SU-DHL-6 (cell line): ENCODE results near the gene CXXC5.

Source experiments
- CTCF ChIP-seq: fragments of 200-600 bp; sonication (generic); IDR thresholded peaks from one replicate; pipeline ENCODE4 v1.5.1; 2017; ENCODE audit warnings: antibody characterized with exemption, mild to moderate bottlenecking, low read length, moderate library complexity; ENCODE audit not compliant: insufficient read depth, poor library complexity, severe bottlenecking
- EZH2phosphoT487 ChIP-seq: fragments of 200-600 bp; sonication (generic), shearing (Covaris generic); conservative IDR thresholded peaks from 2 replicates; pipeline ENCODE4 v1.6.1; 2018; ENCODE audit warnings: mild to moderate bottlenecking, antibody characterized with exemption, low read length, moderate library complexity, mixed read lengths

- TF ChIP-seq CTCF (no peak), EZH2phosphoT487 (no peak)
Observed at GRCh38 chr5:139646912-139647505, 1.1 kb upstream of the CXXC5 start.
